H9 (cell line): ENCODE measurements around the gene ELANE. TPM values are rescaled to one million over a fixed set of nuclear protein-coding genes. Genes with fewer than 3 reads are reported as not detected.

Experiments used
- DNase-seq: peaks from one replicate; pipeline ENCODE4 v3.0.0-alpha.2; 2017
- H2AFZ ChIP-seq: one replicate; pipeline ENCODE4 v1.6.1; 2013; ENCODE audit warnings: mild to moderate bottlenecking, low read length, control low read depth, moderate library complexity
- H2AK5ac ChIP-seq: 2 replicates; pipeline ENCODE4 v1.6.1; 2013; ENCODE audit warnings: low read length, control low read depth, mixed read lengths; ENCODE audit not compliant: insufficient read length
- H2BK120ac ChIP-seq: one replicate; pipeline ENCODE4 v1.6.1; 2013; ENCODE audit warnings: low read depth, mild to moderate bottlenecking, low read length, control low read depth, inconsistent platforms; ENCODE audit not compliant: poor library complexity, severe bottlenecking
- H2BK12ac ChIP-seq: 2 replicates; pipeline ENCODE4 v1.6.1; 2013; ENCODE audit warnings: low read length, control low read depth, mixed read lengths, low read depth; ENCODE audit not compliant: insufficient read length
- H2BK15ac ChIP-seq: 2 replicates; pipeline ENCODE4 v1.6.1; 2013; ENCODE audit warnings: low read depth, low read length, control low read depth
- H2BK20ac ChIP-seq: one replicate; pipeline ENCODE4 v1.6.1; 2013; ENCODE audit warnings: low read depth, mild to moderate bottlenecking, low read length, control low read depth, inconsistent platforms; ENCODE audit not compliant: poor library complexity, severe bottlenecking
- H2BK5ac ChIP-seq: 2 replicates; pipeline ENCODE4 v1.6.1; 2013; ENCODE audit warnings: low read length, control low read depth, mixed read lengths; ENCODE audit not compliant: insufficient read length
- H3K14ac ChIP-seq: 2 replicates; pipeline ENCODE4 v1.6.1; 2013; ENCODE audit warnings: low read length, control low read depth; ENCODE audit not compliant: insufficient read depth
- H3K18ac ChIP-seq: 2 replicates; pipeline ENCODE4 v1.6.1; 2013; ENCODE audit warnings: low read depth, mild to moderate bottlenecking, mixed read lengths, low read length, control low read depth; ENCODE audit not compliant: insufficient read length
- H3K23ac ChIP-seq: 2 replicates; pipeline ENCODE4 v1.6.1; 2013; ENCODE audit warnings: low read length, control low read depth, mixed read lengths, low read depth; ENCODE audit not compliant: insufficient read length
- H3K23me2 ChIP-seq: 2 replicates; pipeline ENCODE4 v1.6.1; 2013; ENCODE audit warnings: low read depth, mild to moderate bottlenecking, mixed read lengths, low read length, control low read depth; ENCODE audit not compliant: insufficient read length, poor library complexity, severe bottlenecking
- H3K27ac ChIP-seq: 2 replicates; pipeline ENCODE4 v1.5.1; 2013; ENCODE audit warnings: low read length, control low read depth, mixed read lengths, low read depth; ENCODE audit not compliant: insufficient read length
- H3K27me3 ChIP-seq: 2 replicates; pipeline ENCODE4 v1.6.1; 2013; ENCODE audit warnings: low read length, control low read depth, inconsistent platforms; ENCODE audit not compliant: insufficient read depth
- H3K4ac ChIP-seq: 2 replicates; pipeline ENCODE4 v1.6.1; 2013; ENCODE audit warnings: low read depth, mild to moderate bottlenecking, control low read depth, inconsistent platforms, low read length, moderate library complexity
- H3K4me1 ChIP-seq: 2 replicates; pipeline ENCODE4 v1.6.1; 2013; ENCODE audit warnings: low read length, control low read depth, inconsistent platforms; ENCODE audit not compliant: insufficient read depth
- H3K4me2 ChIP-seq: 2 replicates; pipeline ENCODE4 v1.6.1; 2013; ENCODE audit warnings: low read length, control low read depth, mixed read lengths; ENCODE audit not compliant: insufficient read length, insufficient read depth
- H3K56ac ChIP-seq: 2 replicates; pipeline ENCODE4 v1.6.1; 2013; ENCODE audit warnings: low read depth, mild to moderate bottlenecking, mixed read lengths, low read length, control low read depth; ENCODE audit not compliant: insufficient read length
- H3K79me1 ChIP-seq: 2 replicates; pipeline ENCODE4 v1.6.1; 2013; ENCODE audit warnings: low read depth, mild to moderate bottlenecking, moderate library complexity, low read length, control low read depth, inconsistent platforms; ENCODE audit not compliant: insufficient read depth, poor library complexity, severe bottlenecking
- H3K79me2 ChIP-seq: 2 replicates; pipeline ENCODE4 v1.6.1; 2013; ENCODE audit warnings: low read length, control low read depth, inconsistent platforms; ENCODE audit not compliant: insufficient read depth
- H3K9ac ChIP-seq: 2 replicates; pipeline ENCODE4 v1.6.1; 2013; ENCODE audit warnings: low read length, control low read depth, mixed read lengths; ENCODE audit not compliant: insufficient read length; ENCODE audit errors: extremely low read depth
- H3K9me3 ChIP-seq: one replicate; pipeline ENCODE4 v1.6.1; 2013; ENCODE audit warnings: low read depth, low read length, inconsistent platforms; ENCODE audit not compliant: control insufficient read depth
- H3T11ph ChIP-seq: one replicate; pipeline ENCODE4 v1.6.1; 2013; ENCODE audit warnings: mild to moderate bottlenecking, low read length, control low read depth, inconsistent platforms
- H4K20me1 ChIP-seq: one replicate; pipeline ENCODE4 v1.6.1; 2013; ENCODE audit not compliant: control insufficient read depth, insufficient read length, insufficient read depth
- H4K5ac ChIP-seq: 2 replicates; pipeline ENCODE4 v1.6.1; 2013; ENCODE audit warnings: low read depth, mild to moderate bottlenecking, mixed read lengths, low read length, control low read depth; ENCODE audit not compliant: insufficient read length
- H4K8ac ChIP-seq: replicated peaks from 2 replicates; pipeline ENCODE4 v1.6.1; 2013; ENCODE audit warnings: low read length, control low read depth, mixed read lengths, low read depth; ENCODE audit not compliant: insufficient read length
- H4K91ac ChIP-seq: 2 replicates; pipeline ENCODE4 v1.6.1; 2013; ENCODE audit warnings: low read depth, mild to moderate bottlenecking, moderate library complexity, mixed read lengths, low read length, control low read depth; ENCODE audit not compliant: insufficient read length
- H3K27ac Mint-ChIP-seq, 3 experiments: 2 replicates in 2 of 3; 3 replicates in 1 of 3; pipeline ENCODE4 v1.8.0; 2020 to 2021; ENCODE audit warnings: mixed read lengths in 3 of 3, mild to moderate bottlenecking in 1 of 3, moderate library complexity in 1 of 3
- H3K27me3 Mint-ChIP-seq: 2 replicates; pipeline ENCODE4 v1.8.0; 2021; ENCODE audit warnings: low read depth, mild to moderate bottlenecking, moderate library complexity, mixed read lengths
- H3K36me3 Mint-ChIP-seq, 3 experiments: 2 replicates in 2 of 3; 3 replicates in 1 of 3; pipeline ENCODE4 v1.8.0; 2020 to 2021; ENCODE audit warnings: low read depth in 3 of 3, mixed read lengths in 3 of 3; ENCODE audit not compliant: insufficient read depth in 1 of 3
- H3K4me1 Mint-ChIP-seq, 2 experiments: 2 replicates each; pipeline ENCODE4 v1.8.0; 2020; ENCODE audit warnings: mixed read lengths in 2 of 2
- H3K4me3 Mint-ChIP-seq, 2 experiments: 2 replicates in 1 of 2; 3 replicates in 1 of 2; pipeline ENCODE4 v1.8.0; 2020 to 2021; ENCODE audit warnings: mild to moderate bottlenecking in 2 of 2, mixed read lengths in 2 of 2, moderate library complexity in 1 of 2
- H3K9me3 Mint-ChIP-seq, 2 experiments: 2 replicates in 1 of 2; 3 replicates in 1 of 2; pipeline ENCODE4 v1.8.0; 2020; ENCODE audit warnings: mild to moderate bottlenecking in 2 of 2, mixed read lengths in 2 of 2, moderate library complexity in 1 of 2
- CTCF ChIP-seq: fragments of 200-600 bp; sonication (generic); conservative IDR thresholded peaks from 3 replicates; pipeline ENCODE4 v1.8.0; 2021; ENCODE audit warnings: antibody characterized with exemption, mild to moderate bottlenecking
- WGBS: extraction: QIAGEN DNeasy Blood & Tissue Kit; methylation state at CpG from one replicate; pipeline ENCODE4 v1.1.7; 2013; ENCODE audit warnings: missing lambda C conversion rate, low lambda C conversion rate, mixed read lengths; ENCODE audit not compliant: insufficient read length; ENCODE audit errors: extremely low coverage; 5-methylcytosine and 5-hydroxymethylcytosine counted together
- total RNA-seq: library from RNA; stranded (reverse); gene quantifications from 2 replicates; pipeline ENCODE4 v1.2.1, GENCODE V29; 2021

ELANE gene
- total RNA-seq, 1 experiment from 2014 or later, result not detected

DNA sequence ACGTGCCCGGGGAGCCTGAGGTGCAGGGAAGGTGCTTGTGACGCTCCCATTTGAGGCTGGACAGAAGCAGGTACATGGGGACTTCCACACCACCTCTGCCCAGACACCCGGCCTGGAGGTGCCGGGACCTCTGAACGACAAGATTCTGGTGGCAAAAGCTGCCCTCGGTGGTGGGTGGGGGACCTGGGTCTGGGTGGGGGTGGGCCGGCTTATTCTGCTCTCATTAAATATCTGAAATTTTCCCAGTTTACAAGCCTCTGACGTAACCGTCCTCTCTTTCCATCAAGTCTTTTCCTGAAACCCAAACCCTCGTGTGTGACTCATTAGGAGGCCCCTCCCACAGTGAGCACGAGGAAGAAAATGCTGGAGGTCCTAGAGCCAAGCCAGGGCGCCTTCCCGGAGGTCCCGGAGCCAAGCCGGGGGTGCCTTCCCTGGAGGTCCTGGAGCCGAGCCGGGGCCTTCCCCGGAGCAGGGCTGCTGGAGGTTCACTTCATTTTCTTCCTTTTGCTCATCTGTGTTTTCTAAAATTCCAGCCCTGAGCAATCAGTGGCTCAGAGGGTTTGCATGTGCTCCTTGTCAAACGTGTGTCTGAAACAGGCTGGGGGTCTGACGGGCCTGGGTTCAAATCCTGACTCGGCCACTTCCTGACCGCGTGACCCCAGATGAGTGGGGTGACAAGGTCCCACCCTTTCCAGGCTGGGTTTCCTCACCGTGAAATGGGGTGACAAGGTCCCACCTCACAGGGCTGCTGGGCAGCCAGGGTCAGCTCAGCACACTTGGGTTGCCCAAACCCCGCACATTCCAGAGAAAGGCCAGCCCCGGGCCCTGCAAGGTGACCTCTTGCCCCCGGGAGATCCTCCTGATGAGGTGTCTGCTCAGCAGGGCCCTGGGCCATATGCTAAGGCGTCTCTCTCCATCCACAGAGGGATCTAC lies 17.4 kb downstream of the ELANE start:
- no peak overlapping the region for H3K27ac ChIP-seq
- no peak overlapping the region for H3K9ac ChIP-seq
- no peak overlapping the region for H3K14ac ChIP-seq
- no peaks in the 10 kb centered on the region for H3K23me2 ChIP-seq
- H3K56ac ChIP-seq, result no peak overlapping the region
- no peak for TF ChIP-seq CTCF
- no peak overlapping the region for H3K4ac ChIP-seq
- no peaks in the 10 kb centered on the region for H3K79me2 ChIP-seq
- no peak overlapping the region for H2BK12ac ChIP-seq
- no peak for DNase-seq
- no peak overlapping the region for H4K5ac ChIP-seq
- H3K18ac ChIP-seq, result no peak overlapping the region
- H3T11ph ChIP-seq, result no peak overlapping the region
- H2BK5ac ChIP-seq, result no peak overlapping the region
- H3K9me3 ChIP-seq, result no peaks in the 10 kb centered on the region
- H3K4me3 Mint-ChIP-seq, result no peak overlapping the region
- no peaks in the 10 kb centered on the region for H3K27me3 ChIP-seq
- H3K36me3 Mint-ChIP-seq, result peaks cover 20 to 47% (median 38%) of the 10 kb centered on the region in 3 experiments
- H3K9me3 Mint-ChIP-seq, result peaks cover 6 to 7% of the 10 kb centered on the region in 2 experiments
- H3K4me1 ChIP-seq, result no peaks in the 10 kb centered on the region
- no peaks in the 10 kb centered on the region; the same call in 1 of the 2 replicates for H3K27me3 Mint-ChIP-seq
- H2BK20ac ChIP-seq, result no peak overlapping the region
- H3K23ac ChIP-seq, result no peak overlapping the region
- peak overlapping the region in 1 of 3 experiments; percentile 17; a peak in 1 of 7 replicates for H3K27ac Mint-ChIP-seq
- no peaks in the 10 kb centered on the region for H3K79me1 ChIP-seq
- H3K4me2 ChIP-seq, result no peak overlapping the region
- H2AK5ac ChIP-seq, result no peak overlapping the region
- no peak overlapping the region for H2AFZ ChIP-seq
- H4K8ac ChIP-seq, result no peak overlapping the region
- H4K20me1 ChIP-seq, result no peaks in the 10 kb centered on the region
- no peak overlapping the region for H2BK120ac ChIP-seq
- peaks cover 8 to 22% of the 10 kb centered on the region in 2 experiments for H3K4me1 Mint-ChIP-seq
- H2BK15ac ChIP-seq, result no peak overlapping the region
- H4K91ac ChIP-seq, result no peak overlapping the region
- WGBS, result no CpG with 5 or more reads among the region's 29 CpGs
